HEK293 (cell line): ENCODE data around the gene PLD3.

ENCODE experiments used
- ELK4 ChIP-seq: IDR thresholded peaks from 2 replicates; pipeline ENCODE4 v1.6.1; 2011; ENCODE audit warnings: mild to moderate bottlenecking, low read depth, low read length, borderline replicate concordance
- GLIS1 ChIP-seq: fragments of 450-650 bp; formaldehyde crosslinking; IDR thresholded peaks from 2 replicates; pipeline ENCODE4 v1.5.1; 2016; ENCODE audit warnings: missing biosample characterization, missing genetic modification characterization
- HOXA7 ChIP-seq: sonication (generic); formaldehyde crosslinking; IDR thresholded peaks from 2 replicates; pipeline ENCODE4 v1.8.1; 2022; ENCODE audit warnings: missing genetic modification reagents, borderline replicate concordance
- KLF16 ChIP-seq: fragments of 450-650 bp; formaldehyde crosslinking; IDR thresholded peaks from 2 replicates; pipeline ENCODE4 v1.5.1; 2017; ENCODE audit warnings: missing biosample characterization, missing genetic modification characterization
- KLF9 ChIP-seq: fragments of 450-650 bp; formaldehyde crosslinking; IDR thresholded peaks from 2 replicates; pipeline ENCODE4 v1.5.1; 2016; ENCODE audit warnings: missing biosample characterization, missing genetic modification characterization, low read depth
- OSR2 ChIP-seq: fragments of 450-650 bp; formaldehyde crosslinking; IDR thresholded peaks from 2 replicates; pipeline ENCODE4 v1.5.1; 2016; ENCODE audit warnings: missing biosample characterization, missing genetic modification characterization
- PATZ1 ChIP-seq: fragments of 450-650 bp; formaldehyde crosslinking; IDR thresholded peaks from 2 replicates; pipeline ENCODE4 v1.5.1; 2016; ENCODE audit warnings: missing biosample characterization, missing genetic modification characterization
- PRDM2 ChIP-seq: fragments of 450-650 bp; formaldehyde crosslinking; IDR thresholded peaks from 2 replicates; pipeline ENCODE4 v1.5.1; 2016; ENCODE audit warnings: missing biosample characterization, missing genetic modification characterization, borderline replicate concordance
- SCRT2 ChIP-seq: fragments of 450-650 bp; formaldehyde crosslinking; IDR thresholded peaks from 2 replicates; pipeline ENCODE4 v1.5.1; 2016; ENCODE audit warnings: missing biosample characterization, missing genetic modification characterization
- ZBTB17 ChIP-seq: fragments of 450-650 bp; formaldehyde crosslinking; IDR thresholded peaks from 2 replicates; pipeline ENCODE4 v1.5.1; 2016; ENCODE audit warnings: missing biosample characterization, missing genetic modification characterization
- ZBTB44 ChIP-seq: fragments of 450-650 bp; IDR thresholded peaks from 2 replicates; pipeline ENCODE4 v1.5.1; 2018; ENCODE audit warnings: missing biosample characterization, mild to moderate bottlenecking, missing genetic modification characterization
- ZBTB48 ChIP-seq: fragments of 450-650 bp; formaldehyde crosslinking; IDR thresholded peaks from 2 replicates; pipeline ENCODE4 v1.5.1; 2016; ENCODE audit warnings: missing biosample characterization, missing genetic modification characterization
- ZEB2 ChIP-seq: fragments of 450-650 bp; formaldehyde crosslinking; IDR thresholded peaks from 2 replicates; pipeline ENCODE4 v1.5.1; 2016; ENCODE audit warnings: missing biosample characterization, missing genetic modification characterization
- ZIC2 ChIP-seq: fragments of 450-650 bp; formaldehyde crosslinking; IDR thresholded peaks from 2 replicates; pipeline ENCODE4 v1.5.1; 2016; ENCODE audit warnings: missing biosample characterization, missing genetic modification characterization
- ZNF138 ChIP-seq: fragments of 450-650 bp; formaldehyde crosslinking; IDR thresholded peaks from 2 replicates; pipeline ENCODE4 v1.5.1; 2016; ENCODE audit warnings: missing biosample characterization, missing genetic modification characterization, borderline replicate concordance
- ZNF157 ChIP-seq: fragments of 450-650 bp; formaldehyde crosslinking; IDR thresholded peaks from 2 replicates; pipeline ENCODE4 v1.5.1; 2016; ENCODE audit warnings: missing biosample characterization, missing genetic modification characterization
- ZNF175 ChIP-seq: fragments of 450-650 bp; formaldehyde crosslinking; IDR thresholded peaks from 2 replicates; pipeline ENCODE4 v1.5.1; 2016; ENCODE audit warnings: missing biosample characterization, missing genetic modification characterization
- ZNF223 ChIP-seq: fragments of 450-650 bp; formaldehyde crosslinking; IDR thresholded peaks from 2 replicates; pipeline ENCODE4 v1.5.1; 2016; ENCODE audit warnings: missing biosample characterization, missing genetic modification characterization
- ZNF350 ChIP-seq: fragments of 450-650 bp; formaldehyde crosslinking; IDR thresholded peaks from 2 replicates; pipeline ENCODE4 v1.5.0; 2017; ENCODE audit warnings: missing biosample characterization, mild to moderate bottlenecking, missing genetic modification characterization
- ZNF394 ChIP-seq: fragments of 450-650 bp; formaldehyde crosslinking; IDR thresholded peaks from 2 replicates; pipeline ENCODE4 v1.5.1; 2016; ENCODE audit warnings: missing biosample characterization, missing genetic modification characterization, mild to moderate bottlenecking, moderate library complexity, borderline replicate concordance
- ZNF530 ChIP-seq: fragments of 450-650 bp; formaldehyde crosslinking; IDR thresholded peaks from 2 replicates; pipeline ENCODE4 v1.5.1; 2016; ENCODE audit warnings: low read depth, missing biosample characterization, missing genetic modification characterization
- ZNF571 ChIP-seq: fragments of 450-650 bp; formaldehyde crosslinking; IDR thresholded peaks from 2 replicates; pipeline ENCODE4 v1.5.0; 2017; ENCODE audit warnings: missing biosample characterization, missing genetic modification characterization
- ZNF645 ChIP-seq: fragments of 450-650 bp; formaldehyde crosslinking; IDR thresholded peaks from 2 replicates; pipeline ENCODE4; 2016; ENCODE audit warnings: missing biosample characterization, missing genetic modification characterization
- ZNF692 ChIP-seq: fragments of 450-650 bp; formaldehyde crosslinking; IDR thresholded peaks from 2 replicates; pipeline ENCODE4 v1.5.1; 2016; ENCODE audit warnings: missing biosample characterization, missing genetic modification characterization
- ZNF747 ChIP-seq: fragments of 450-650 bp; formaldehyde crosslinking; IDR thresholded peaks from 2 replicates; pipeline ENCODE4 v1.5.1; 2016; ENCODE audit warnings: missing biosample characterization, missing genetic modification characterization
- ZNF76 ChIP-seq: fragments of 450-650 bp; formaldehyde crosslinking; IDR thresholded peaks from 2 replicates; pipeline ENCODE4; 2016; ENCODE audit warnings: low read depth, missing biosample characterization, missing genetic modification characterization, borderline replicate concordance

Gene PLD3

GRCh38 chr19:40425450-40426287 is 77.2 kb downstream of the PLD3 start, which contains the start of gene SERTAD1 (continued):
- TF ChIP-seq ZBTB48 (peak; percentile 73), ZNF157 (no peak), GLIS1 (tag by site-specific recombination) (peak; percentile 55), KLF9 (peak; percentile 92), ZNF175 (tag by site-specific recombination) (no peak), ZNF138 (tag by site-specific recombination) (no peak), ZBTB44 (tag by site-specific recombination) (peak; percentile 37; the same call in 1 of the 2 replicates), ZNF223 (0 out of 2 replicates have a peak, but pooled peaks have one; percentile 18), ZNF747 (no peak), KLF16 (peak; percentile 89), OSR2 (tag by site-specific recombination) (peak; percentile 67), PRDM2 (tag by site-specific recombination) (no peak), PATZ1 (peak; percentile 75), ZNF571 (tag by site-specific recombination) (no peak), ZNF350 (tag by site-specific recombination) (no peak), ZIC2 (peak; percentile 92), ZNF692 (tag by site-specific recombination) (peak; percentile 74), ZNF530 (tag by site-specific recombination) (no peak), ZBTB17 (peak; percentile 91), ZNF645 (tag by site-specific recombination) (no peak), ELK4 (no peak; the same call in 1 of the 2 replicates), ZEB2 (peak; percentile 85; the same call in 1 of the 2 replicates), HOXA7 (CRISPR knock-in tag) (no peak), SCRT2 (tag by site-specific recombination) (peak; percentile 93), ZNF76 (tag by site-specific recombination) (peak; percentile 9; the same call in 1 of the 2 replicates), ZNF394 (peak; percentile 74)
